Common myeloid progenitor, CD34-positive (primary cell): ENCODE measurements around the gene FAM78B.

ENCODE experiments used
- CTCF ChIA-PET: fragments of 350-600 bp; sonication (Branson Sonifier 250); formaldehyde crosslinking; loops from one replicate; lab custom pipeline; 2021; ENCODE audit warnings: antibody characterized with exemption; lab: Charles Lee
- POLR2A ChIA-PET: fragments of 350-600 bp; sonication (Branson Sonifier 250); formaldehyde crosslinking; loops from one replicate; lab custom pipeline; 2021; ENCODE audit warnings: antibody characterized with exemption; lab: Charles Lee
- DNase-seq, 3 donors: peaks; one replicate each; pipeline versions ENCODE4 v3.0.0 to v3.0.0-alpha.2; 2013
- H3K27ac ChIP-seq, 2 experiments: 1 replicate in 1 of 2; 2 replicates in 1 of 2; pipeline ENCODE4 v1.7.0; 2013; ENCODE audit warnings: inconsistent platforms in 2 of 2, low read length in 2 of 2, mild to moderate bottlenecking in 2 of 2, low read depth in 1 of 2, moderate library complexity in 1 of 2; ENCODE audit not compliant: severe bottlenecking in 2 of 2, insufficient read depth in 1 of 2, poor library complexity in 1 of 2
- H3K27me3 ChIP-seq, 5 experiments: replicated peaks in 2 of 5; 1 replicate in 3 of 5; 2 replicates in 2 of 5; pipeline versions ENCODE4 v1.6.1 to v1.7.0; 2013; ENCODE audit warnings: low read length in 4 of 5, mild to moderate bottlenecking in 2 of 5, moderate library complexity in 2 of 5, inconsistent platforms in 1 of 5; ENCODE audit not compliant: insufficient read depth in 5 of 5, control insufficient read depth in 4 of 5
- H3K36me3 ChIP-seq, 4 experiments: 1 replicate in 2 of 4; 2 replicates in 2 of 4; pipeline versions ENCODE4 v1.6.1 to v1.7.0; 2013; ENCODE audit warnings: low read length in 3 of 4, control low read depth in 1 of 4, mild to moderate bottlenecking in 1 of 4; ENCODE audit not compliant: control insufficient read depth in 4 of 4, insufficient read depth in 4 of 4
- H3K4me1 ChIP-seq, 4 experiments: 1 replicate in 3 of 4; 2 replicates in 1 of 4; pipeline versions ENCODE4 v1.6.1 to v1.7.1; 2013; ENCODE audit warnings: low read length in 3 of 4, mild to moderate bottlenecking in 3 of 4, control low read depth in 1 of 4, inconsistent platforms in 1 of 4, moderate library complexity in 1 of 4; ENCODE audit not compliant: control insufficient read depth in 4 of 4, insufficient read depth in 4 of 4; ENCODE audit errors: control extremely low read depth in 1 of 4
- H3K4me3 ChIP-seq, 7 experiments: 1 replicate in 4 of 7; 2 replicates in 3 of 7; pipeline versions ENCODE4 v1.5.1 to v1.7.0; 2013; ENCODE audit warnings: mild to moderate bottlenecking in 7 of 7, low read length in 6 of 7, moderate library complexity in 6 of 7, inconsistent platforms in 2 of 7, low read depth in 2 of 7, control low read depth in 1 of 7; ENCODE audit not compliant: insufficient read depth in 4 of 7, control insufficient read depth in 1 of 7; ENCODE audit errors: extremely low read depth in 1 of 7
- H3K9me3 ChIP-seq, 5 experiments: 1 replicate in 4 of 5; 2 replicates in 1 of 5; pipeline versions ENCODE4 v1.6.1 to v1.7.1; 2013; ENCODE audit warnings: low read length in 4 of 5, mild to moderate bottlenecking in 2 of 5, inconsistent platforms in 1 of 5, low read depth in 1 of 5, moderate library complexity in 1 of 5; ENCODE audit not compliant: control insufficient read depth in 4 of 5, insufficient read depth in 2 of 5; ENCODE audit errors: control extremely low read depth in 1 of 5
- WGBS: methylation state at CpG from one replicate; pipeline ENCODE4 v1.1.5; 2013; ENCODE audit not compliant: insufficient coverage; 5-methylcytosine and 5-hydroxymethylcytosine counted together

The FAM78B gene

DNA sequence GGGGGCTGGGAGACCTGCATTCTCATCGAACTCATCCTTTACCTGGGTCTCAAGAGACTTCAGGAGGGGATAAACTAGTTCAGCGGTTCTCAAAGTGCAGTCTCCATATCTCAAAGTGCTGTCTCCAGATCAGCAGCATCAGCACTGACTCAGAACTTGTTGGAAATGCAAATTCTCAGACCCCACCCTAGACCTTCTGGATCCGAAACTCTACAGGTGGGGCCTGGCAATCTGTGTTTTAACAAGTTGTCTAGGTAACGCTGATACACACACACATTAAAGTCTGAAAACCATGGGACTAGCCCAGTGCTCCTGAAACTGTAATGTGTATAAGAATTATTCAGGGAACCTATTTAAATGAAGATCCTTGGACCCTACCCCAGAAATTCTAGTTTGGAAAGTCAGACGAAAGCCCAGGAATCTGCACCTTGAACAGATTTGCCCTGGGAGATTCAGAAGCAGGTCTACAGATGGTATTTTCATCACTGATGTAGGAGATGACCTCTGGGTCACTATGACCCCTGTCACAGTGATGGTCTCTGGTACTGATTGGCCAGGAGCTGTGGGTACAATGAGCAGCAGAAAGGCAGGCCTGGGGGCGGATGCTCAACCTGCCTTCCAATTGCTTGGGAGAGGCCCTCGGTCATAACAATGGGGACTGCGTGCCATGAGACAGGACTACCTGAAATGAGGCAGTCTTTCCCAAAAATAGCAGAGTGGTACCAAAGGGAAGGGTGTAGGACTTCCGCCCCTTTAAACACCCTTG lies 127.2 kb downstream of the FAM78B start:
- Histone ChIP-seq H3K9me3 (peaks cover 0 to 2% (median 0%) of the 10 kb centered on the region in 5 experiments), H3K36me3 (no peaks in the 10 kb centered on the region), H3K27me3 (peaks cover 0 to 3% (median 0%) of the 10 kb centered on the region in 5 experiments), H3K27ac (no peak overlapping the region), H3K4me1 (no peaks in the 10 kb centered on the region), H3K4me3 (no peak overlapping the region)
- ChIA-PET CTCF (no interaction called here), POLR2A (no interaction called here)
- 94% methylated on average over 5 of the region's 9 CpGs for WGBS
- DNase-seq, result no peak

DNA sequence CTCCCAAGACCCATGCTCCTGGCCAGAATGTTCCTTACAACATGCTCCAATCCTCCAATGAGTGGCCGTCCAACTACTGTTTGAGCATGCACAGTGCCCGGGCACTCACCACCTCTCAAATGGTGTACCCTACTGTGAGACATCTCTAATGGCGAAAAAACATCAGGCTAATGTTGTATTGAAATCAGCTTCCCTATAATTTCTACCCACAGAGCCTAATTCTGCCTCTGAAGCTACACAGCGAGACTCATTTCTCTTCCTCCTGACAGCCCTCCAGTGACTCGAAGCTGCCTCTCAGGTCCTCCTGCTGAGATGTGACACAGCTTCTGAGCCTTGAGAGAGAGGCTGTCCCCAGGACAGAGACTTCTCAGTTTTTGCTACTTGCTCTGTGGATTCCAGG lies 130.7 kb downstream of the FAM78B start:
- ChIA-PET CTCF (no interaction called here), POLR2A (no interaction called here)
- peaks cover 0 to 2% (median 0%) of the 10 kb centered on the region in 5 experiments for H3K9me3 ChIP-seq
- DNase-seq, result no peak
- H3K27me3 ChIP-seq, result peaks cover 0 to 3% (median 0%) of the 10 kb centered on the region in 5 experiments
- no peak overlapping the region for H3K27ac ChIP-seq
- 72% methylated on average over 5 of the region's 5 CpGs for WGBS
- no peak overlapping the region for H3K4me3 ChIP-seq
- H3K36me3 ChIP-seq, result no peaks in the 10 kb centered on the region
- H3K4me1 ChIP-seq, result no peaks in the 10 kb centered on the region

DNA sequence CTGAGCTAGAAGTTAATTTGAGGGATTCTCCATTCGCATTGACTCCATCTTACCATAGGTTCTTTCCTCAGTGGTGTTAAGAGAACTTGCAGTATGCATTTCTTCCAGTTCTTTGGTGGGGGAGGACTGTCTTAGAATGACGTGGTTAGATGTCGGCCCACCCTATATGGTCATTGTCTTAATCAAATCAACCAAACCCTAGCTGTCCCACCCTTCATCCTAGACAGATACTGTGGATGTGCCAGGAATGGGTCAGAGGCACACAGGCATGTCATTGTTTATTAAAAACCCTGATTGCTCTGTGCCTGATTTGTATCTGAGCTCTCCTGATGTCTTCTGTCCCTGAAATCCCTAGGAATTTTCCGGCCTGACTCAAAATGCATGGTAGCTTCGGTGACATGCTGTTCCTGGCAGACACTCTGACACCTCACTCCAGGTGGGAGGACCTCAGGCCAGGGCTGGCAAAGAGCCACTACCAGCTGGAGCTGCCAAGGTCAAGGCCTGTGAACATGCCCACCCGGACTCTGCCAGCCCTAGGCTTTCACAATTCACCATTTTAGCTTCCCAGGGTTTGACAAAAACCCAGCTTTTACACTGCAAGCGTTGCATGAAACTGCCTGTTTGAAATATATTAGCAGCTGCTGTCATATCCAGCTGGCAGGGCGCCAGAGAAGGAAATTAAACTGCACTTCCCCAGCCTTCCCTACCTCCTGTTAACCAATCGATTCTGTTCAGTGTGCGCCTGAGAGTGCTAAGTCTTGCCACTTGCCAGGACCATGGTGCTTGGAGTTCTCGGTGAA lies 134.0 kb downstream of the FAM78B start:
- Histone ChIP-seq H3K4me3 (no peak overlapping the region), H3K36me3 (no peaks in the 10 kb centered on the region), H3K4me1 (no peaks in the 10 kb centered on the region), H3K27ac (no peak overlapping the region), H3K27me3 (peaks cover 0 to 3% (median 0%) of the 10 kb centered on the region in 5 experiments), H3K9me3 (peaks cover 0 to 2% (median 0%) of the 10 kb centered on the region in 5 experiments)
- CTCF ChIA-PET, result no interaction called here
- WGBS, result 90% methylated on average over 9 of the region's 11 CpGs
- POLR2A ChIA-PET, result interaction anchor here (0.6 kb wide), 1 partner anchor 649 kb away, joined by 3 read pairs; no protein-coding TSS in a partner anchor
- DNase-seq, result no peak

DNA sequence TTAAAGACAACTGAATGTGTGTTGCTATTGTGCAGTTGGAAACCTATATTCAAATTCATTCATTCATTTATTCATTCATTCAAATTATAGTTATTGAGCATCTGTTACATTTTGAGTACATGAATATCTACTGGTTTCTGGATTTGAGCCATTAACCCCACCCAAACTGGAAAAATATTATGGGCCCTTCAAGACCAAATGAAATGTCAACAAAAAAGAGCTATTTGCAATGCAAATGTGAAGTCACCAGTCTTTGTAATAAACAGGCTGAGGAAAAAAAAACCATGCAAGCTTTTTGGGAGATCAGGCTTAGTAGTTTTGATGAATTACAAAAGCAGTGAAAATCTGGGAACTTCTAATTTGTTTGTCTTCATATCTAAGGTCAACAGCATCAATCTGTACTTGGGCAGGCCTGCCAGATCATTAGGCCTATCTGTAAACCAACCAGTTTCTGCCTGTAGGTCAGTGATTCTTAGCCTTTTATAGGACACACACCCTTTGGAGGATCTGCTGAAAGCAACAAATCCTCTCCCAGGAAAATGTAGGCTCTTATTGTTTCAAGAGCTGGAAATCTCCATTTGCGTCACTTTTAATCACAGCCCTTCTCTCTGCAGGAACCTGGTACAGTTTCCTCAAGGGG lies 134.7 kb downstream of the FAM78B start:
- no peaks in the 10 kb centered on the region for H3K4me1 ChIP-seq
- 100% methylated on average over 1 of the region's 1 CpG for WGBS
- H3K27ac ChIP-seq, result no peak overlapping the region
- POLR2A ChIA-PET, result no interaction called here
- no peak overlapping the region for H3K4me3 ChIP-seq
- DNase-seq, result no peak
- CTCF ChIA-PET, result no interaction called here
- H3K27me3 ChIP-seq, result peaks cover 0 to 3% (median 0%) of the 10 kb centered on the region in 5 experiments
- H3K9me3 ChIP-seq, result peaks cover 0 to 2% (median 0%) of the 10 kb centered on the region in 5 experiments
- no peaks in the 10 kb centered on the region for H3K36me3 ChIP-seq

DNA sequence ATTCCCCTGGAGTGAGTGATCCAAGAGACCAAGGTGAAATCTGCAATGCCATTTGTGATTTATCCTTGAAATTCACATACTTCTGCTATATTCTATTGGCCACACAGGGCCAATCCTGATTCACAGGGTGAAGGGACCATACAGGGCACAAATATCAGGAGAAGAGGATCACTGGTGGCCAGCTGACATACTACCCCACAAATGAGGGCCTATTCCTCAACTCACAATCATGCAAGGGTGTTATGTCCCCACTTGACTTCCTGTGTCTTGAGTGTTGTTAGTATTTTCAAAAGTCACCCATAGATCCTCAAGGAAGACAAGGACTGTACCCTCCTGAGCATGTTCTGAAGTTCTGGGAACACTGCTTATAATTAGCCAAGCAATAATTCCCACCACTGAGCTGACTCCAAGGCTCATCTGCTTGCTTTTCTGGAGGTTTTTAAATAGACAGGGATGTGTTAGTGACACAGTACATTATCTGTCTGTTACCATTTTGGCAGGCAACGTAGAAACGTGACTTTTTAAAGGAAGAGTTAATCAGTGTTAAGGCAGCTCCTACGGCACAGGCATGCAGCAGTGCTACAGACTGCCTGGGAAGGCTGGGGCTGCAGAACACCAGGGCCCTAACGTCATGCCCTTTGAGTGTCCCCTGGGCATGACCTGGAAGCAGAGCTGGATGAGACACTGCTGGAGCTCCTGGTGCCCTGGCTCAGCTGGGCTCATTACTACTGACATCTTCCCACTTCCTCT lies 137.4 kb downstream of the FAM78B start:
- DNase-seq, result no peak
- H3K4me3 ChIP-seq, result no peak overlapping the region
- WGBS, result 93% methylated on average over 4 of the region's 4 CpGs
- H3K4me1 ChIP-seq, result no peaks in the 10 kb centered on the region
- ChIA-PET POLR2A (no interaction called here), CTCF (no interaction called here)
- H3K36me3 ChIP-seq, result no peaks in the 10 kb centered on the region
- H3K9me3 ChIP-seq, result peaks cover 0 to 2% (median 0%) of the 10 kb centered on the region in 5 experiments
- no peak overlapping the region for H3K27ac ChIP-seq
- peaks cover 0 to 2% (median 0%) of the 10 kb centered on the region in 5 experiments for H3K27me3 ChIP-seq

DNA sequence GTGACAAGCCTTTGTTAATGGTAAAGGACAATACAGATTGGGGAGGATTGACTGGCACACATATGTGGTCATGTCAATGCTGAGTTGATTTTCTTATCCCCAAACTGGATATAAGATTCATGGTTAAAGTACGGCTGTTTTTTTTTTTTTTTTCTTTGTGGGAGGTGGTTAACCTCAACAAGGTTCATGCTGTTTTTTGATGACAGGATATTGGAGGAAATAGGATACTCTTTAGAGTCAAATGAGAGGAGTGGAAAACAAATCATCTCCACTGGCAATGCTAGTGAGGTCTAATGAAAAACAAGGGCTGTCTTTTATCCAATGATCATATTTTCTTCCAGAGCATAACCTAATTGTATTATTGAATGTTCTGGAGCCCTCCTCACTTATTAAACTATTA lies 140.2 kb downstream of the FAM78B start:
- Histone ChIP-seq H3K4me1 (no peaks in the 10 kb centered on the region), H3K4me3 (no peak overlapping the region), H3K27ac (no peak overlapping the region), H3K9me3 (peaks cover 0 to 2% (median 0%) of the 10 kb centered on the region in 5 experiments), H3K36me3 (no peaks in the 10 kb centered on the region), H3K27me3 (peaks cover 0 to 2% (median 0%) of the 10 kb centered on the region in 5 experiments)
- no peak for DNase-seq
- no CpG with 5 or more reads among the region's 1 CpG for WGBS
- POLR2A ChIA-PET, result no interaction called here
- CTCF ChIA-PET, result no interaction called here
